ENCODE measurements around the gene PGLYRP3. TPM values are rescaled to one million over a fixed set of nuclear protein-coding genes. Genes with fewer than 3 reads are reported as not detected.

PGLYRP3 gene
- total RNA-seq, 2 donors from 2014 or later = not detected

GRCh38 chr1:153313288-153313687, 536 bp upstream of the PGLYRP3 start:
- H3K36me3 ChIP-seq = no peaks in the 10 kb centered on the region
- TF ChIP-seq, protein P1, sequence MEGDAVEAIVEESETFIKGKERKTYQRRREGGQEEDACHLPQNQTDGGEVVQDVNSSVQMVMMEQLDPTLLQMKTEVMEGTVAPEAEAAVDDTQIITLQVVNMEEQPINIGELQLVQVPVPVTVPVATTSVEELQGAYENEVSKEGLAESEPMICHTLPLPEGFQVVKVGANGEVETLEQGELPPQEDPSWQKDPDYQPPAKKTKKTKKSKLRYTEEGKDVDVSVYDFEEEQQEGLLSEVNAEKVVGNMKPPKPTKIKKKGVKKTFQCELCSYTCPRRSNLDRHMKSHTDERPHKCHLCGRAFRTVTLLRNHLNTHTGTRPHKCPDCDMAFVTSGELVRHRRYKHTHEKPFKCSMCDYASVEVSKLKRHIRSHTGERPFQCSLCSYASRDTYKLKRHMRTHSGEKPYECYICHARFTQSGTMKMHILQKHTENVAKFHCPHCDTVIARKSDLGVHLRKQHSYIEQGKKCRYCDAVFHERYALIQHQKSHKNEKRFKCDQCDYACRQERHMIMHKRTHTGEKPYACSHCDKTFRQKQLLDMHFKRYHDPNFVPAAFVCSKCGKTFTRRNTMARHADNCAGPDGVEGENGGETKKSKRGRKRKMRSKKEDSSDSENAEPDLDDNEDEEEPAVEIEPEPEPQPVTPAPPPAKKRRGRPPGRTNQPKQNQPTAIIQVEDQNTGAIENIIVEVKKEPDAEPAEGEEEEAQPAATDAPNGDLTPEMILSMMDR (IDR thresholded peaks at IDR 0.05) = no peak
- intact Hi-C loops (cut with DNase I) = no loop called here
- H3K9me3 ChIP-seq = no peaks in the 10 kb centered on the region
- H3K9ac ChIP-seq (ENCODE audit: low read depth in 2 of 2, low read length in 2 of 2) = no peak overlapping the region
- H3K4me3 ChIP-seq = no peak overlapping the region
- no peaks in the 10 kb centered on the region for H3K27me3 ChIP-seq
- H3K4me1 ChIP-seq = no peaks in the 10 kb centered on the region
- H3K27ac ChIP-seq = no peak overlapping the region
- DNase-seq = no peak

DNA sequence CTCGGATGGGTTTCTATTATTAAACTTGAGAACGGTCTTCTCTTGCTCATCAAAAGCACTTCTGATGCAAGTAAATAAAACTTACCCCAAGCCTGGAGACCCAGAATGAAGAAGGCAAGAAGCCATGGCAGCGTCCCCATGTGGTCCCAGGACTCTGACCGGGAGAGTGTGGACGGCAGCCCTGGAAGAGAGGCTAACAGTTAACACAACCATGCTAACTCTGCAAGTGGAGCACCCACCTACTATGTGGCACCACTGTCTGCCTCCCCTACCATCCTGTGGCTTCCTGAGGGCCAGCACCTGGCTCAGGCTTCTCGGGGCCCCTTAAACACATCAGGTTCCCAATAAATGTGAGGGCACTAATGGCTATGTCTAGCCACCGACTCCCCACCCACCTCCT, 2.2 kb downstream of the PGLYRP3 start:
- Histone ChIP-seq H3K9me3 (no peaks in the 10 kb centered on the region), H3K27me3 (no peaks in the 10 kb centered on the region), H3K4me3 (no peak overlapping the region), H3K36me3 (no peaks in the 10 kb centered on the region), H3K4me1 (no peaks in the 10 kb centered on the region), H3K9ac (ENCODE audit: low read depth in 2 of 2, low read length in 2 of 2) (no peak overlapping the region), H3K27ac (no peak overlapping the region)
- TF ChIP-seq, protein P1 (IDR thresholded peaks at IDR 0.05) = no peak
- DNase-seq = no peak
- intact Hi-C loops (cut with DNase I) = no loop called here

DNA sequence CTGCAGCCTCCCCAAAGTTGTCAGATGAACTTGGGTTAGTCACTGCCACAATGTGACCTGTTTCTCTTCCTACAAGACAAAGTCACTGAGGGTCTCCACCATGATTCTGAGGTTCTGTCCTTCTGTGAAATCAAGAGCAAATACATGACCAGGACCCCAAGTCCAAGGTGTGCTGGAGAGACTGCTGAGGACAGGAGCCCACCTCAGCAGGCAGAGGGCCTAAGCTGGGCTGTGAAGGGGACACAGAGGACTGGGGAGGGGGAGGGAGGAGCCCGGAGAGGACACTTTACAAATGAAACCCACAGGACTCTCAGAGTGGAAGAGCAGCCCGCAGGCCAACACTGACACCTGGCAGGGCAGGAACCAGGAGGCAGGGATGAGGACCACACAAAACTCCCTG, 3.3 kb downstream of the PGLYRP3 start:
- Histone ChIP-seq H3K9ac (ENCODE audit: low read depth in 2 of 2, low read length in 2 of 2) (no peak overlapping the region), H3K27ac (no peak overlapping the region), H3K27me3 (no peaks in the 10 kb centered on the region), H3K36me3 (no peaks in the 10 kb centered on the region), H3K4me3 (no peak overlapping the region), H3K4me1 (no peaks in the 10 kb centered on the region), H3K9me3 (no peaks in the 10 kb centered on the region)
- TF ChIP-seq, protein P1 (IDR thresholded peaks at IDR 0.05) = no peak
- DNase-seq = no peak
- intact Hi-C loops (cut with DNase I) = no loop called here

GRCh38 chr1:153308540-153308939, 4.2 kb downstream of the PGLYRP3 start:
- Histone ChIP-seq H3K9ac (ENCODE audit: low read depth in 2 of 2, low read length in 2 of 2) (no peak overlapping the region), H3K9me3 (no peaks in the 10 kb centered on the region), H3K4me1 (no peaks in the 10 kb centered on the region), H3K36me3 (no peaks in the 10 kb centered on the region), H3K27ac (no peak overlapping the region), H3K27me3 (no peaks in the 10 kb centered on the region), H3K4me3 (no peak overlapping the region)
- intact Hi-C loops (cut with DNase I) = no loop called here
- no peak for DNase-seq
- TF ChIP-seq, protein P1 (IDR thresholded peaks at IDR 0.05) = no peak

- Histone ChIP-seq H3K36me3 (no peaks in the 10 kb centered on the region), H3K27ac (no peak overlapping the region), H3K9me3 (no peaks in the 10 kb centered on the region), H3K27me3 (no peaks in the 10 kb centered on the region), H3K4me3 (no peak overlapping the region), H3K9ac (ENCODE audit: low read depth in 2 of 2, low read length in 2 of 2) (no peak overlapping the region), H3K4me1 (no peaks in the 10 kb centered on the region)
- no peak for DNase-seq
- intact Hi-C loops (cut with DNase I) = no loop called here
- TF ChIP-seq, protein P1 (IDR thresholded peaks at IDR 0.05) = no peak
These were observed 5.5 kb downstream of the PGLYRP3 start for GRCh38 chr1:153307221-153307600.

All from colonic mucosa (tissue), 4 donors.